OCI-LY7 (cell line): ENCODE results near the gene CLTB. TPM values are rescaled to one million over a fixed set of nuclear protein-coding genes. Genes with fewer than 3 reads are reported as not detected.

Experiments
- BruUV-seq: library from RNA; stranded (reverse); fragments of 400-500 nt; replicated peaks from 2 replicates; lab custom pipeline; 2021; lab: Mats Ljungman, UMichigan
- CTCF ChIA-PET: fragments of 300-600 bp; sonication (Branson Sonifier 250); formaldehyde crosslinking; loops from one replicate; lab custom pipeline; 2022; ENCODE audit warnings: antibody characterized with exemption; ENCODE audit not compliant: unreplicated experiment; lab: Charles Lee
- POLR2A ChIA-PET: fragments of 300-600 bp; sonication (Branson Sonifier 250); formaldehyde crosslinking; loops from one replicate; lab custom pipeline; 2022; ENCODE audit warnings: antibody characterized with exemption; lab: Charles Lee
- DNase-seq: peaks from one replicate; pipeline ENCODE4 v3.0.0-alpha.2; 2015; ENCODE audit warnings: low spot score
- H2AFZ ChIP-seq: fragments of 200-600 bp; sonication (generic), shearing (Covaris generic); 2 replicates; pipeline ENCODE4 v1.6.1; 2014; ENCODE audit warnings: mild to moderate bottlenecking, antibody characterized with exemption, low read length, moderate library complexity
- H3K27ac ChIP-seq: fragments of 200-600 bp; sonication (generic); 2 replicates; pipeline ENCODE4 v1.5.1; 2014; ENCODE audit warnings: mixed run types, low read depth, mild to moderate bottlenecking, moderate library complexity, low read length, inconsistent platforms; ENCODE audit not compliant: poor library complexity, severe bottlenecking
- H3K36me3 ChIP-seq: fragments of 200-600 bp; sonication (generic); 2 replicates; pipeline ENCODE4 v1.6.1; 2014; ENCODE audit warnings: mild to moderate bottlenecking, antibody characterized with exemption, low read length, moderate library complexity, mixed read lengths; ENCODE audit not compliant: insufficient read depth
- H3K4me1 ChIP-seq: fragments of 200-600 bp; sonication (generic); 2 replicates; pipeline ENCODE4 v1.5.1; 2014; ENCODE audit warnings: mild to moderate bottlenecking, low read length; ENCODE audit not compliant: insufficient read depth, poor library complexity, severe bottlenecking
- H3K4me2 ChIP-seq: fragments of 200-600 bp; sonication (generic); 2 replicates; pipeline ENCODE4 v1.6.1; 2014; ENCODE audit warnings: mild to moderate bottlenecking, low read length
- H3K4me3 ChIP-seq: fragments of 200-600 bp; sonication (generic); 2 replicates; pipeline ENCODE4 v1.5.1; 2014; ENCODE audit warnings: mild to moderate bottlenecking, low read depth, low read length; ENCODE audit not compliant: poor library complexity, severe bottlenecking
- H3K79me2 ChIP-seq: fragments of 200-600 bp; sonication (generic); 2 replicates; pipeline ENCODE4 v1.6.1; 2016; ENCODE audit warnings: low read depth, mild to moderate bottlenecking, low read length, moderate library complexity, mixed read lengths; ENCODE audit not compliant: insufficient read depth
- H3K9me2 ChIP-seq: fragments of 200-600 bp; sonication (generic); 2 replicates; pipeline ENCODE4 v1.6.1; 2016; ENCODE audit warnings: mild to moderate bottlenecking, low read length, mixed read lengths; ENCODE audit not compliant: insufficient read depth
- H3K9me3 ChIP-seq: fragments of 200-600 bp; sonication (generic); 2 replicates; pipeline ENCODE4 v1.6.1; 2014; ENCODE audit warnings: mild to moderate bottlenecking, mixed run types, low read length, mixed read lengths
- H4K20me1 ChIP-seq: fragments of 200-600 bp; sonication (generic); 2 replicates; pipeline ENCODE4 v1.6.1; 2014; ENCODE audit warnings: mild to moderate bottlenecking, antibody characterized with exemption, low read length, moderate library complexity, mixed read lengths; ENCODE audit not compliant: insufficient read depth
- CTCF ChIP-seq: fragments of 200-600 bp; sonication (generic); conservative IDR thresholded peaks from 2 replicates; pipeline ENCODE4 v1.5.1; 2014; ENCODE audit warnings: mild to moderate bottlenecking, antibody characterized with exemption, low read length, moderate library complexity, mixed read lengths
- EZH2phosphoT487 ChIP-seq: fragments of 200-600 bp; sonication (generic); IDR thresholded peaks from 2 replicates; pipeline ENCODE4 v1.6.1; 2018; ENCODE audit warnings: low read depth, borderline replicate concordance, mild to moderate bottlenecking, mixed run types, antibody characterized with exemption, low read length, moderate library complexity, mixed read lengths
- intact Hi-C: fragments of 100-400 bp; cut with micrococcal nuclease; formaldehyde crosslinking; loops from one replicate; pipeline ENCODE4 v1.10.0; 2022; ENCODE audit not compliant: unreplicated experiment
- total RNA-seq, 2 experiments: library from RNA; depleted of rRNA in 1 of 2; stranded (reverse); fragments of >200 nt in 1 of 2; shearing (Covaris generic) in 1 of 2; gene quantifications; 2 replicates each; pipeline ENCODE4 v1.2.3, GENCODE V29; 2014 to 2022

The CLTB gene
- total RNA-seq, 2 experiments from 2014 or later: 53.0 to 53.4 TPM

- ChIA-PET POLR2A (no interaction called here), CTCF (no interaction called here)
- peaks cover 21% of the 10 kb centered on the region for H3K4me1 ChIP-seq
- no peaks in the 10 kb centered on the region for H3K9me2 ChIP-seq
- peaks cover 80% of the 10 kb centered on the region for H3K36me3 ChIP-seq
- BruUV-seq: no TSS peak
- no peak overlapping the region for H3K4me2 ChIP-seq
- no peak overlapping the region for H3K27ac ChIP-seq
- peaks cover 23% of the 10 kb centered on the region for H4K20me1 ChIP-seq
- intact Hi-C loops: loop anchor here (10.0 kb wide), 1 partner anchor 150 kb away; the partner anchor contains the start of gene SIMC1
- no peaks in the 10 kb centered on the region for H3K9me3 ChIP-seq
- H2AFZ ChIP-seq: no peak overlapping the region
- peaks cover 45% of the 10 kb centered on the region for H3K79me2 ChIP-seq
- DNase-seq: no peak
- TF ChIP-seq EZH2phosphoT487 (no peak), CTCF (no peak)
- H3K4me3 ChIP-seq: no peak overlapping the region
Measured at GRCh38 chr5:176384991-176385390, 31.3 kb downstream of the CLTB start.

GRCh38 chr5:176384366-176384930 is 31.9 kb downstream of the CLTB start:
- BruUV-seq: no TSS peak
- no peaks in the 10 kb centered on the region for H3K9me3 ChIP-seq
- TF ChIP-seq CTCF: no peak
- TF ChIP-seq EZH2phosphoT487: no peak
- H3K79me2 ChIP-seq: peaks cover 40% of the 10 kb centered on the region
- H3K4me3 ChIP-seq: no peak overlapping the region
- ChIA-PET POLR2A (no interaction called here), CTCF (no interaction called here)
- H3K4me2 ChIP-seq: no peak overlapping the region
- H3K4me1 ChIP-seq: peaks cover 20% of the 10 kb centered on the region
- peaks cover 23% of the 10 kb centered on the region for H4K20me1 ChIP-seq
- intact Hi-C loops: loop anchor here (10.0 kb wide), 1 partner anchor 150 kb away; the partner anchor contains the start of gene SIMC1
- no peak for DNase-seq
- H2AFZ ChIP-seq: no peak overlapping the region
- peaks cover 86% of the 10 kb centered on the region for H3K36me3 ChIP-seq
- no peaks in the 10 kb centered on the region for H3K9me2 ChIP-seq
- no peak overlapping the region for H3K27ac ChIP-seq

- CTCF ChIA-PET: no interaction called here
- H4K20me1 ChIP-seq: peaks cover 23% of the 10 kb centered on the region
- peaks cover 90% of the 10 kb centered on the region for H3K36me3 ChIP-seq
- POLR2A ChIA-PET: interaction anchor here (1.1 kb wide), 1 partner anchor 22 kb away, joined by 3 read pairs; no protein-coding TSS in a partner anchor
- BruUV-seq: no TSS peak
- no peak for DNase-seq
- intact Hi-C loops: loop anchor here (10.0 kb wide), 1 partner anchor 149 kb away; the partner anchor contains the start of gene SIMC1
- no peaks in the 10 kb centered on the region for H3K9me3 ChIP-seq
- H3K4me1 ChIP-seq: peaks cover 20% of the 10 kb centered on the region
- H3K27ac ChIP-seq: no peak overlapping the region
- H3K4me2 ChIP-seq: no peak overlapping the region
- peaks cover 36% of the 10 kb centered on the region for H3K79me2 ChIP-seq
- H3K4me3 ChIP-seq: no peak overlapping the region
- no peaks in the 10 kb centered on the region for H3K9me2 ChIP-seq
- TF ChIP-seq CTCF (no peak), EZH2phosphoT487 (no peak)
- H2AFZ ChIP-seq: no peak overlapping the region
Measured at GRCh38 chr5:176383961-176384360, 32.4 kb downstream of the CLTB start.
